Stimulated activated CD8-positive, alpha-beta memory T cell treated with anti-CD3 and anti-CD28 coated beads, Interleukin-12 subunit alpha, Interleukin-12 subunit beta, amount 100 ng/mL, for 24 hours (primary cell): ENCODE measurements around the gene NLRP2B.
"Not testable (repeated sequence)": the region's sequence is repeated elsewhere in the genome, so short reads cannot be mapped to it uniquely, and the experiment has no call there.

Source experiments
- DNase-seq: peaks from one replicate; pipeline ENCODE4 v3.0.0-alpha.2; 2020; ENCODE audit errors: extremely low read depth

Gene NLRP2B

GRCh38 chrX:57680160-57680559 is at the start of gene NLRP2B:
TSS of gene NLRP2B (minus strand) at chrX:57680260.
- no peak for DNase-seq

- not testable (repeated sequence) for DNase-seq
Measured at GRCh38 chrX:57725995-57726394, 45.9 kb upstream of the NLRP2B start.

- no peak for DNase-seq
Measured at GRCh38 chrX:57681341-57681740, 1.3 kb upstream of the NLRP2B start.

GRCh38 chrX:57678686-57679428 is 1.2 kb downstream of the NLRP2B start:
- DNase-seq, result no peak

- DNase-seq, result no peak
Measured at GRCh38 chrX:57677132-57677858, 2.8 kb downstream of the NLRP2B start.

- no peak for DNase-seq
Measured at GRCh38 chrX:57675320-57675719, 4.7 kb downstream of the NLRP2B start.

GRCh38 chrX:57674861-57675260 is 5.2 kb downstream of the NLRP2B start:
- DNase-seq, result no peak

GRCh38 chrX:57669961-57670360 is 10.1 kb downstream of the NLRP2B start:
- no peak for DNase-seq

GRCh38 chrX:57667010-57667409 is 13.1 kb downstream of the NLRP2B start:
- DNase-seq, result no peak

- no peak for DNase-seq
Measured at GRCh38 chrX:57655065-57655464, 25.0 kb downstream of the NLRP2B start.

- DNase-seq, result no peak
Measured at GRCh38 chrX:57652705-57653104, 27.4 kb downstream of the NLRP2B start.

- no peak for DNase-seq
Measured at GRCh38 chrX:57651169-57651919, 28.7 kb downstream of the NLRP2B start.

- no peak for DNase-seq
Measured at GRCh38 chrX:57647020-57647419, 33.0 kb downstream of the NLRP2B start.

- DNase-seq, result no peak
Measured at GRCh38 chrX:57643698-57644097, 36.4 kb downstream of the NLRP2B start.

- no peak for DNase-seq
Measured at GRCh38 chrX:57641338-57641737, 38.7 kb downstream of the NLRP2B start.

GRCh38 chrX:57640674-57641016 is 39.4 kb downstream of the NLRP2B start:
- no peak for DNase-seq

- not testable (repeated sequence) for DNase-seq
Measured at GRCh38 chrX:57629438-57629837, 50.6 kb downstream of the NLRP2B start.
